HEK293T (cell line): ENCODE data around the gene YKT6.

Experiments used
- CTCF ChIA-PET: fragments of 350-600 bp; formaldehyde crosslinking; extraction: SDS; loops from one replicate; lab custom pipeline; 2021; ENCODE audit warnings: antibody characterized with exemption, inconsistent platforms; lab: Yijun Ruan, JAX
- POLR2A ChIA-PET: fragments of 350-600 bp; formaldehyde crosslinking; extraction: SDS; loops from one replicate; lab custom pipeline; 2020; ENCODE audit warnings: antibody characterized with exemption, inconsistent platforms; lab: Yijun Ruan, JAX
- DNase-seq: peaks from one replicate; pipeline ENCODE4 v3.0.0; 2012; ENCODE audit warnings: mixed read lengths; ENCODE audit errors: extremely low spot score
- ARNT ChIP-seq: fragments of 450-650 bp; IDR thresholded peaks from 2 replicates; pipeline ENCODE4 v1.6.1; 2017; ENCODE audit warnings: mild to moderate bottlenecking
- BHLHE40 ChIP-seq: fragments of 450-650 bp; IDR thresholded peaks from 2 replicates; pipeline ENCODE4 v1.6.1; 2016; ENCODE audit warnings: mild to moderate bottlenecking, moderate library complexity, borderline replicate concordance
- CTBP1 ChIP-seq: fragments of 450-650 bp; IDR thresholded peaks from 2 replicates; pipeline ENCODE4 v1.6.1; 2016; ENCODE audit warnings: borderline replicate concordance
- ELF4 ChIP-seq: fragments of 450-650 bp; IDR thresholded peaks from 2 replicates; pipeline ENCODE4 v1.6.1; 2017; ENCODE audit warnings: antibody characterized with exemption
- FOXA1 ChIP-seq: fragments of 450-650 bp; IDR thresholded peaks from 2 replicates; pipeline ENCODE4 v1.6.1; 2016; ENCODE audit warnings: mild to moderate bottlenecking
- FOXK2 ChIP-seq: fragments of 450-650 bp; IDR thresholded peaks from 2 replicates; pipeline ENCODE4 v1.6.1; 2016; ENCODE audit warnings: mild to moderate bottlenecking
- FOXM1 ChIP-seq: fragments of 450-650 bp; IDR thresholded peaks from 2 replicates; pipeline ENCODE4 v1.6.1; 2017; ENCODE audit warnings: mild to moderate bottlenecking, borderline replicate concordance
- HDGF ChIP-seq: fragments of 450-650 bp; IDR thresholded peaks from 2 replicates; pipeline ENCODE4 v1.6.1; 2017; ENCODE audit warnings: antibody characterized with exemption, borderline replicate concordance
- L3MBTL2 ChIP-seq: fragments of 450-650 bp; conservative IDR thresholded peaks from 2 replicates; pipeline ENCODE4 v1.6.1; 2016; ENCODE audit warnings: mild to moderate bottlenecking
- LEF1 ChIP-seq: fragments of 450-650 bp; IDR thresholded peaks from 2 replicates; pipeline ENCODE4 v1.6.1; 2017; ENCODE audit warnings: mild to moderate bottlenecking, borderline replicate concordance
- NFRKB ChIP-seq: fragments of 450-650 bp; IDR thresholded peaks from 2 replicates; pipeline ENCODE4 v1.6.1; 2016; ENCODE audit warnings: mild to moderate bottlenecking, moderate library complexity
- PKNOX1 ChIP-seq: fragments of 450-650 bp; IDR thresholded peaks from 2 replicates; pipeline ENCODE4 v1.6.1; 2016
- SP1 ChIP-seq: fragments of 450-650 bp; IDR thresholded peaks from 2 replicates; pipeline ENCODE4 v1.6.1; 2017
- SUZ12 ChIP-seq: fragments of 450-650 bp; IDR thresholded peaks from 2 replicates; pipeline ENCODE4 v1.6.1; 2016; ENCODE audit warnings: mild to moderate bottlenecking
- TARDBP ChIP-seq: fragments of 450-650 bp; IDR thresholded peaks from 2 replicates; pipeline ENCODE4 v1.6.1; 2016
- ZNF384 ChIP-seq: fragments of 450-650 bp; IDR thresholded peaks from 2 replicates; pipeline ENCODE4 v1.6.1; 2016

The YKT6 gene

DNA sequence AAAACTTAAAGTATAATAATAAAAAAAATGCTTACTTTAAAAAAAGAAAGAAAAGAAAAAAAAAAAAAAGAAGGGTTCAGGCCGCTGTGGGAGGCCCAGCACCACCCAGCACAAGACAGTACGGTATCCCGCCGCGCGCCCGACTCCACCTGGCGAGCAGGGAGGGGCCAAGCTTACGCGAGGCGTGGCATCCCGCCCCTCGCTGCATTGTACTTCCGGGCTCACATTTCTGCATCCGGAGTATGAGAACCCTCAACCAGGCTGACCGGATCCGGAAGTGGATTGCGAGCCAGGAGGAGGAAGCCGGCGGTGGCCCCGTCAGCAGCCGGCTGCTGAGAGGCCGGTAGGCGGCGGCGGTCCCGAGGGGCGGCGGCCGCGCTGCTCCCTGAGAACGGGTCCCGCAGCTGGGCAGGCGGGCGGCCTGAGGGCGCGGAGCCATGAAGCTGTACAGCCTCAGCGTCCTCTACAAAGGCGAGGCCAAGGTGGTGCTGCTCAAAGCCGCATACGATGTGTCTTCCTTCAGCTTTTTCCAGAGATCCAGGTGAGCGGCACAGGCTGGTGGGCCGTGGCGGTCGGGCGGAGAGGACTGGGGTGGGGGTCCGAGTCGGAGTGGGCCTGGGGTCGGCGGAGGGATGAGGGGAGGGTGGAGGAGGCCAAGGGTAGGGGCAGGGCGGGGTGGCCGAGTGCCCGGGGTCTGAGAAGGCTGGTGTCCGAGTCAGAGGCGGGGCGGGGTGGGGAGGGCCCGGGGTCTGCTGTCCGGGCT is at the start of gene YKT6:
Gene YKT6 (plus strand): TSS at position 280 of the 763 bp plus-strand sequence. CDS start 158 bp downstream, at position 438.
- POLR2A ChIA-PET = interaction anchor here (0.7 to 1.4 kb wide), 7 partner anchors 9 to 129 kb away, joined by 3 to 5 read pairs (median 3); partner anchors contain the start of gene POLD2
- CTCF ChIA-PET = interaction anchor here (0.6 to 1.5 kb wide), 4 partner anchors 70 to 847 kb away, joined by 3 read pairs; no protein-coding TSS in a partner anchor

GRCh38 chr7:44151956-44152355 is 48.8 kb upstream of the YKT6 start:
- ChIA-PET POLR2A (no interaction called here), CTCF (no interaction called here)
- DNase-seq = no peak
- TF ChIP-seq FOXM1 (no peak), FOXK2 (no peak), TARDBP (no peak), PKNOX1 (no peak), FOXA1 (no peak), LEF1 (no peak), HDGF (no peak), ELF4 (no peak), CTBP1 (no peak), BHLHE40 (no peak), NFRKB (no peak), SP1 (no peak), L3MBTL2 (no peak), ZNF384 (no peak)

More for the DNA sequence above, at the start of gene YKT6:
- TF ChIP-seq ARNT (no peak), ELF4 (peak; percentile 78), ZNF384 (no peak), L3MBTL2 (peak; percentile 79), PKNOX1 (peak; percentile 37; the same call in 1 of the 2 replicates)
- DNase-seq = peak; percentile 98

- no peak for TF ChIP-seq ELF4
- no peak for TF ChIP-seq L3MBTL2
- TF ChIP-seq HDGF = no peak
- TF ChIP-seq SUZ12 = no peak
- no peak for TF ChIP-seq FOXA1
- no peak for TF ChIP-seq PKNOX1
- no peak for TF ChIP-seq FOXK2
- TF ChIP-seq FOXM1 = no peak
- TF ChIP-seq TARDBP = no peak
- no peak for TF ChIP-seq BHLHE40
- no peak for TF ChIP-seq CTBP1
- no peak for TF ChIP-seq ZNF384
- TF ChIP-seq LEF1 = no peak
- no peak for TF ChIP-seq ARNT
- no peak for TF ChIP-seq SP1
- no peak for TF ChIP-seq NFRKB
- CTCF ChIA-PET = no interaction called here
- no peak for DNase-seq
- POLR2A ChIA-PET = no interaction called here
These were observed 47.5 kb upstream of the YKT6 start for GRCh38 chr7:44152971-44153947.

- TF ChIP-seq SUZ12 (no peak), PKNOX1 (no peak), FOXM1 (no peak), ELF4 (no peak), ARNT (no peak), HDGF (no peak), TARDBP (no peak), BHLHE40 (no peak), LEF1 (no peak), L3MBTL2 (no peak), NFRKB (no peak), CTBP1 (no peak), FOXA1 (no peak), SP1 (no peak), ZNF384 (no peak), FOXK2 (no peak)
- CTCF ChIA-PET = no interaction called here
- POLR2A ChIA-PET = no interaction called here
- no peak for DNase-seq
These were observed 46.8 kb upstream of the YKT6 start for GRCh38 chr7:44153948-44154335.

DNA sequence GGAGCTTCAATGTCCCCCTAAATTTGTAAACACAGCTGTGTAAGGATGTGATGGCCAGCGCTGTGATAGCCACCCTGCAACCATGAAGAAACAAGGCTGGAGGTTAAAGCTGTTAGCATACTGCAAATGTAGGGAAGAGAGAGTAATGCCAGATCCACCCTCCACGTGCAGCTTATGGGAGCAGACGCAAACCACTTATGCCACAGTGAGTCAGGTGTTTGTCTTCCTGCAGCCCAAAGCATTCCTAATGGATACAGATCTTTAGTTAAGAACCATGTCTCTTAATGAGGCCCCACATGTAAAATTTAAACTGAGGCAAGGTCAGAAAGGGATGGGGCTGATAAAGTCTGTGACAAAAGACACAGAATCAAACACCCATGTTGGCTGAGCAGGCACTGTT is 46.1 kb upstream of the YKT6 start:
- no peak for TF ChIP-seq LEF1
- no peak for TF ChIP-seq ZNF384
- TF ChIP-seq TARDBP = no peak
- no peak for TF ChIP-seq SP1
- no peak for TF ChIP-seq FOXA1
- TF ChIP-seq PKNOX1 = no peak
- TF ChIP-seq ELF4 = no peak
- TF ChIP-seq CTBP1 = no peak
- TF ChIP-seq FOXM1 = no peak
- ChIA-PET POLR2A (interaction anchor here (0.5 kb wide), 1 partner anchor 393 kb away, joined by 3 read pairs; no protein-coding TSS in a partner anchor), CTCF (no interaction called here)
- DNase-seq = no peak
